A673 (cell line): ENCODE data around the gene RPS6KA5. TPM values are rescaled to one million over a fixed set of nuclear protein-coding genes. Genes with fewer than 3 reads are reported as not detected.
A peak's percentile ranks its signal among the peaks of the same experiment; 100 is the strongest.

Experiments used
- BruUV-seq: library from RNA; stranded (reverse); fragments of 400-500 nt; replicated peaks from 2 replicates; lab custom pipeline; 2021; lab: Mats Ljungman, UMichigan
- CTCF ChIA-PET: fragments of 300-600 bp; sonication (Branson Sonifier 250); formaldehyde crosslinking; loops from one replicate; lab custom pipeline; 2022; ENCODE audit warnings: antibody characterized with exemption; lab: Charles Lee
- POLR2A ChIA-PET: fragments of 300-600 bp; sonication (Branson Sonifier 250); formaldehyde crosslinking; loops from one replicate; lab custom pipeline; 2022; ENCODE audit warnings: antibody characterized with exemption; ENCODE audit not compliant: low non-redundant PET; lab: Charles Lee
- DNase-seq: peaks from one replicate; pipeline ENCODE4 v3.0.0-alpha.2; 2015; ENCODE audit warnings: low spot score
- H3K27ac ChIP-seq: fragments of 200-600 bp; sonication (generic); 2 replicates; pipeline ENCODE4 v1.5.1; 2016; ENCODE audit warnings: mixed run types, low read depth, mild to moderate bottlenecking, mixed read lengths, antibody characterized with exemption, low read length; ENCODE audit not compliant: poor library complexity, severe bottlenecking
- H3K27me3 ChIP-seq: fragments of 200-600 bp; sonication (generic); replicated peaks from 2 replicates; pipeline ENCODE4 v1.6.1; 2017; ENCODE audit warnings: mixed run types, low read depth, mild to moderate bottlenecking, mixed read lengths, antibody characterized with exemption, low read length; ENCODE audit not compliant: insufficient read depth, poor library complexity
- H3K36me3 ChIP-seq: fragments of 200-600 bp; sonication (generic); 2 replicates; pipeline ENCODE4 v1.6.1; 2016; ENCODE audit warnings: mixed run types, mild to moderate bottlenecking, mixed read lengths, antibody characterized with exemption, low read length; ENCODE audit not compliant: insufficient read depth, poor library complexity, severe bottlenecking
- H3K4me1 ChIP-seq: fragments of 200-600 bp; sonication (generic); 2 replicates; pipeline ENCODE4 v1.6.1; 2017; ENCODE audit warnings: mixed run types, mild to moderate bottlenecking, mixed read lengths, antibody characterized with exemption, low read length; ENCODE audit not compliant: insufficient read depth, poor library complexity, severe bottlenecking
- H3K4me3 ChIP-seq: fragments of 200-600 bp; sonication (generic); 2 replicates; pipeline ENCODE4 v1.5.1; 2016; ENCODE audit warnings: low read depth, mixed run types, mild to moderate bottlenecking, mixed read lengths, low read length; ENCODE audit not compliant: poor library complexity, severe bottlenecking
- H3K9me3 ChIP-seq: fragments of 200-600 bp; sonication (generic); 2 replicates; pipeline ENCODE4 v1.6.1; 2016; ENCODE audit warnings: mixed run types, low read depth, mild to moderate bottlenecking, mixed read lengths, antibody characterized with exemption, low read length; ENCODE audit not compliant: poor library complexity, severe bottlenecking
- EZH2 ChIP-seq: fragments of 200-600 bp; sonication (generic); IDR thresholded peaks from 2 replicates; pipeline ENCODE4 v1.6.1; 2017; ENCODE audit warnings: borderline replicate concordance, low read depth, mild to moderate bottlenecking, mixed read lengths, antibody characterized with exemption, low read length; ENCODE audit not compliant: poor library complexity, severe bottlenecking
- intact Hi-C: fragments of 100-400 bp; cut with micrococcal nuclease; formaldehyde crosslinking; loops from one replicate; pipeline ENCODE4 v1.10.0; 2022; ENCODE audit not compliant: unreplicated experiment
- total RNA-seq: library from RNA; stranded (reverse); gene quantifications from 2 replicates; pipeline ENCODE4 v1.2.3, GENCODE V29; 2021
- TF ChIP-seq, protein P1 (sequence below): fragments of 300-800, 200-600 bp; sonication (generic); conservative IDR thresholded peaks from 2 replicates; pipeline ENCODE4 v1.5.1; 2017; ENCODE audit warnings: low read depth, mild to moderate bottlenecking, antibody characterized with exemption, low read length, moderate library complexity, mixed read lengths

Gene RPS6KA5
- total RNA-seq, 1 experiment from 2014 or later: 7.6 TPM

DNA sequence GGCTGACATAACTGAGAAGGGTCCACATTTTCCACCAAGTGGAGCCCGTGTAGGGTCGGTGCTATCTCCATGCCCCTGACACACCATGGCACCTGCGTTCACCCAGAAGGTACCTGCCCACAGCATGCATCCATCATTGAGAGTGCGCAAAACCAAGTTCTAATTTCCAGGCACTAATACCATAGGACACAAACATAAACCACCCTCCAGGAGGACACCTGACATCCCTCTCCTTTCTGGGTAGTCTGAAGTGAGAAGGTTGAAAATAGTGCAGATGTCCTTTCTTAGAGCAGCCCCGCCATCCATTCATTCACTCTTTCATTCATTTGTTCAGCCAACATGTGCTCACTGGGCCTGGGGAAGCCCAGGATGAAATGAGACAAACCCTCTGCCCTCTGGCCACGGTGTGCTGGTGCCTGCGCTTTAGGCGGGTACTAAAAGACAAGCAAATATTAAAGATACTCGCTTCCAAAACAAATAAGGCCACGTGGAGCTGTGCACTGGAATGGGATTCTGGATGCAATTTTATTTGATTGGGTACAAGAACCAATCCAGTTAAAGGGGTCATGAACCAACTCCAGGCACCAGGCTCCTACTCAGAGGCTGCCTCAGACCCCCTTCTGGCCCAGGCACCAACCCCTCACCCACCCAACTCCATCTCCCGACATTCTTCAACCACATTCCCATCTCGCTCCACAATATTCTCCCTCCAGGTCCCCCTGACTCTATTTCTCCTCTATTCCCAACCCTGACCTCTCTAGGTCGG lies 245.5 kb downstream of the RPS6KA5 start:
- Histone ChIP-seq H3K9me3 (no peaks in the 10 kb centered on the region), H3K27me3 (no peaks in the 10 kb centered on the region), H3K36me3 (no peaks in the 10 kb centered on the region), H3K4me3 (peak overlapping the region; percentile 73), H3K27ac (no peak overlapping the region), H3K4me1 (peaks cover 4% of the 10 kb centered on the region)
- no TSS peak for BruUV-seq
- no peak for DNase-seq
- intact Hi-C loops: no loop called here
- TF ChIP-seq EZH2: no peak
- TF ChIP-seq, protein P1, sequence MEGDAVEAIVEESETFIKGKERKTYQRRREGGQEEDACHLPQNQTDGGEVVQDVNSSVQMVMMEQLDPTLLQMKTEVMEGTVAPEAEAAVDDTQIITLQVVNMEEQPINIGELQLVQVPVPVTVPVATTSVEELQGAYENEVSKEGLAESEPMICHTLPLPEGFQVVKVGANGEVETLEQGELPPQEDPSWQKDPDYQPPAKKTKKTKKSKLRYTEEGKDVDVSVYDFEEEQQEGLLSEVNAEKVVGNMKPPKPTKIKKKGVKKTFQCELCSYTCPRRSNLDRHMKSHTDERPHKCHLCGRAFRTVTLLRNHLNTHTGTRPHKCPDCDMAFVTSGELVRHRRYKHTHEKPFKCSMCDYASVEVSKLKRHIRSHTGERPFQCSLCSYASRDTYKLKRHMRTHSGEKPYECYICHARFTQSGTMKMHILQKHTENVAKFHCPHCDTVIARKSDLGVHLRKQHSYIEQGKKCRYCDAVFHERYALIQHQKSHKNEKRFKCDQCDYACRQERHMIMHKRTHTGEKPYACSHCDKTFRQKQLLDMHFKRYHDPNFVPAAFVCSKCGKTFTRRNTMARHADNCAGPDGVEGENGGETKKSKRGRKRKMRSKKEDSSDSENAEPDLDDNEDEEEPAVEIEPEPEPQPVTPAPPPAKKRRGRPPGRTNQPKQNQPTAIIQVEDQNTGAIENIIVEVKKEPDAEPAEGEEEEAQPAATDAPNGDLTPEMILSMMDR: no peak
- CTCF ChIA-PET: interaction anchor here (0.5 kb wide), 1 partner anchor 116 kb away, joined by 3 read pairs; no protein-coding TSS in a partner anchor
- POLR2A ChIA-PET: no interaction called here

DNA sequence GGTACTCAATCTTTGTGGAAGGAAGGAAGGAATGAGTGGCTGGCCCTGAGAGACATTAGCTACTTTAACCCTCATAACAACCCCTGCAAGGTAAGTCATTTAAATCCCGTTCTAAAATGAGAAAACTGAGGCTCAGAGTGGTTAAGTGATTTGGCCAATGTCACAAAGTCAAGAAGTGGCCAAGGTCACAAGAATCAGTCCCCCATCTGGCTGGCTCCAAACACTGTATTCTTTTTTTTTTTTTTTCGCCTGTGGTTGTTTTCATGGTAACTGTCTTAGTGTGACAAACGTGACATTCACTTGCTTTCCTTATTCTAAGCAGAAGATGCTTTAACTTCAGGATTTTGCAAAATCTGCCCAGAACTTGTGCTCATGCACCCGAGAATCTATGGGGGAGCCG lies 247.0 kb downstream of the RPS6KA5 start:
- CTCF ChIA-PET: no interaction called here

DNA sequence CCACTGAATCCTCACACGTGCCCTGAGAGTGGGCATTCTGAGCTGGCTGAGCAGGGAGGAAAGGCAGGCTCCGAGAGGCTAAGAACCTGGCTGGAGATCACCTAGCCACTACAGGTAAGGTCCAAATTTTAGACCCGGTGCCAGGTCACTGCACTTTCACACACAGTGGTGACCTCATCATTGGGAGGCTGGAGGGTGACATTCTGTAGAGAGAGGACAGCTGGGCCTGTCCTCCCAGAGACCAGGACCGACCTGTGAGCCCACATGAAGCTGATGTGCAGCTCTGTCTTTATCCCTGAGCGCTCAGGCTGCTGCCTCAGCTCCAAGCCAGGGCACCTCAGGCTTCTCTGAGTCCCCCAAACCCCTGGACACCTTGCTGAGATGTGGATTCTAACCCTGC lies 248.3 kb downstream of the RPS6KA5 start:
- peaks cover 4% of the 10 kb centered on the region for H3K4me1 ChIP-seq
- no peak overlapping the region for H3K4me3 ChIP-seq
- intact Hi-C loops: no loop called here
- no peaks in the 10 kb centered on the region for H3K27me3 ChIP-seq
- no peaks in the 10 kb centered on the region for H3K9me3 ChIP-seq
- no peak for DNase-seq
- ChIA-PET POLR2A (no interaction called here), CTCF (no interaction called here)
- H3K27ac ChIP-seq: no peak overlapping the region
- no peaks in the 10 kb centered on the region for H3K36me3 ChIP-seq
- TF ChIP-seq, protein P1: no peak
- no peak for TF ChIP-seq EZH2
- no TSS peak for BruUV-seq

More for the DNA sequence above, 247.0 kb downstream of the RPS6KA5 start:
- TF ChIP-seq, protein P1: no peak
- no peak for TF ChIP-seq EZH2
- Histone ChIP-seq H3K4me3 (no peak overlapping the region), H3K27me3 (no peaks in the 10 kb centered on the region), H3K27ac (no peak overlapping the region), H3K36me3 (no peaks in the 10 kb centered on the region), H3K9me3 (no peaks in the 10 kb centered on the region), H3K4me1 (peaks cover 4% of the 10 kb centered on the region)
- intact Hi-C loops: no loop called here
- POLR2A ChIA-PET: no interaction called here
- no peak for DNase-seq
- TSS peak; percentile 33 for BruUV-seq
